Neural cell (in vitro differentiated cells): ENCODE data around the gene GOLGA6C. TPM values are rescaled to one million over a fixed set of nuclear protein-coding genes. Genes with fewer than 3 reads are reported as not detected.
"Not testable (repeated sequence)": the region's sequence is repeated elsewhere in the genome, so short reads cannot be mapped to it uniquely, and the experiment has no call there.

Source experiments
- H2AFZ ChIP-seq: fragments of 200-600, 300-800 bp; sonication (generic), shearing (Covaris generic); 2 replicates; pipeline ENCODE4 v1.6.0; 2014; ENCODE audit warnings: low read depth, mild to moderate bottlenecking, antibody characterized with exemption, low read length, moderate library complexity
- H3F3A ChIP-seq: fragments of 200-600 bp; shearing (Covaris generic); 2 replicates; pipeline ENCODE4 v1.6.1; 2016; ENCODE audit warnings: mild to moderate bottlenecking, moderate library complexity, mixed read lengths, antibody characterized with exemption, low read length; ENCODE audit not compliant: insufficient read depth, poor library complexity, severe bottlenecking
- H3K27ac ChIP-seq: fragments of 200-600, 300-800 bp; sonication (generic), shearing (Covaris generic); 2 replicates; pipeline ENCODE4 v1.5.1; 2014; ENCODE audit warnings: mild to moderate bottlenecking, low read length, moderate library complexity
- H3K27me3 ChIP-seq: fragments of 300-800, 200-600 bp; sonication (generic), shearing (Covaris generic); 2 replicates; pipeline ENCODE4 v1.6.0; 2014; ENCODE audit warnings: mild to moderate bottlenecking, low read depth, low read length, moderate library complexity; ENCODE audit not compliant: insufficient read depth
- H3K36me3 ChIP-seq: fragments of 300-800, 200-600 bp; sonication (generic), shearing (Covaris generic); 2 replicates; pipeline ENCODE4 v1.5.1; 2014; ENCODE audit warnings: mild to moderate bottlenecking, antibody characterized with exemption, low read length, moderate library complexity; ENCODE audit not compliant: insufficient read depth
- H3K4me2 ChIP-seq: fragments of 300-800, 200-600 bp; sonication (generic), shearing (Covaris generic); 2 replicates; pipeline ENCODE4 v1.6.0; 2014; ENCODE audit warnings: mild to moderate bottlenecking, low read length
- H3K4me3 ChIP-seq: fragments of 300-800, 200-600 bp; sonication (generic), shearing (Covaris generic); 2 replicates; pipeline ENCODE4 v1.5.1; 2014; ENCODE audit warnings: mild to moderate bottlenecking, low read length, moderate library complexity
- H3K79me2 ChIP-seq: fragments of 200-600 bp; shearing (Covaris generic); replicated peaks from 2 replicates; pipeline ENCODE4 v1.6.0; 2014; ENCODE audit warnings: mild to moderate bottlenecking, low read length, moderate library complexity; ENCODE audit not compliant: insufficient read depth
- H3K9ac ChIP-seq: fragments of 300-800, 200-600 bp; sonication (generic), shearing (Covaris generic); 2 replicates; pipeline ENCODE4 v1.6.1; 2016; ENCODE audit warnings: mild to moderate bottlenecking, low read length, mixed read lengths
- H3K9me2 ChIP-seq: fragments of 200-600 bp; shearing (Covaris generic); 2 replicates; pipeline ENCODE4 v1.6.1; 2016; ENCODE audit warnings: mild to moderate bottlenecking, low read length, mixed read lengths; ENCODE audit not compliant: insufficient read depth
- H3K9me3 ChIP-seq: fragments of 200-600, 300-800 bp; sonication (generic), shearing (Covaris generic); 2 replicates; pipeline ENCODE4 v1.6.1; 2016; ENCODE audit warnings: mild to moderate bottlenecking, mixed run types, low read length, moderate library complexity, mixed read lengths
- H4K20me1 ChIP-seq: fragments of 200-600 bp; shearing (Covaris generic); 2 replicates; pipeline ENCODE4 v1.6.1; 2016; ENCODE audit warnings: mild to moderate bottlenecking, mixed run types; ENCODE audit not compliant: insufficient read depth
- EP300 ChIP-seq: fragments of 450-650 bp; conservative IDR thresholded peaks from 2 replicates; pipeline ENCODE4 v1.6.1; 2014; ENCODE audit warnings: antibody characterized with exemption, mild to moderate bottlenecking, moderate library complexity; ENCODE audit not compliant: poor library complexity, severe bottlenecking
- EZH2 ChIP-seq: fragments of 200-600, 300-800 bp; shearing (Covaris generic), sonication (generic); IDR thresholded peaks from 2 replicates; pipeline ENCODE4 v1.6.1; 2014; ENCODE audit warnings: antibody characterized with exemption, low read length, borderline replicate concordance, mild to moderate bottlenecking; ENCODE audit not compliant: insufficient read depth, poor library complexity, severe bottlenecking
- MXI1 ChIP-seq: fragments of 450-650 bp; conservative IDR thresholded peaks from 2 replicates; pipeline ENCODE4 v1.6.1; 2014; ENCODE audit warnings: antibody characterized with exemption, mild to moderate bottlenecking; ENCODE audit not compliant: poor library complexity, severe bottlenecking
- POLR2AphosphoS5 ChIP-seq: IDR thresholded peaks from 2 replicates; pipeline ENCODE4 v1.6.1; 2012
- RAD21 ChIP-seq: fragments of 450-650 bp; conservative IDR thresholded peaks from 2 replicates; pipeline ENCODE4 v1.6.1; 2014; ENCODE audit warnings: antibody characterized with exemption, mild to moderate bottlenecking, moderate library complexity
- SMC3 ChIP-seq: fragments of 450-650 bp; conservative IDR thresholded peaks from 2 replicates; pipeline ENCODE4 v1.6.1; 2014; ENCODE audit warnings: antibody characterized with exemption, mild to moderate bottlenecking, moderate library complexity; ENCODE audit not compliant: poor library complexity
- TAF1 ChIP-seq: IDR thresholded peaks from 2 replicates; pipeline ENCODE4 v1.6.1; 2012; ENCODE audit warnings: low read depth
- polyA plus RNA-seq: library from polyadenylated mRNA; depleted of rRNA; stranded (reverse); fragments of >200 nt; gene quantifications from 2 replicates; pipeline ENCODE4 v1.2.3, GENCODE V29; 2014
- TF ChIP-seq, protein P1 (sequence below): IDR thresholded peaks from 2 replicates; pipeline ENCODE4 v1.6.1; 2012; ENCODE audit warnings: borderline replicate concordance
- TF ChIP-seq, protein P2 (sequence below): fragments of 450-650 bp; IDR thresholded peaks from 2 replicates; pipeline ENCODE4 v1.5.1; 2014; ENCODE audit warnings: antibody characterized with exemption, mild to moderate bottlenecking, moderate library complexity; ENCODE audit not compliant: poor library complexity, severe bottlenecking

Gene GOLGA6C
- polyA plus RNA-seq, 1 donor from 2014 or later = not detected

DNA sequence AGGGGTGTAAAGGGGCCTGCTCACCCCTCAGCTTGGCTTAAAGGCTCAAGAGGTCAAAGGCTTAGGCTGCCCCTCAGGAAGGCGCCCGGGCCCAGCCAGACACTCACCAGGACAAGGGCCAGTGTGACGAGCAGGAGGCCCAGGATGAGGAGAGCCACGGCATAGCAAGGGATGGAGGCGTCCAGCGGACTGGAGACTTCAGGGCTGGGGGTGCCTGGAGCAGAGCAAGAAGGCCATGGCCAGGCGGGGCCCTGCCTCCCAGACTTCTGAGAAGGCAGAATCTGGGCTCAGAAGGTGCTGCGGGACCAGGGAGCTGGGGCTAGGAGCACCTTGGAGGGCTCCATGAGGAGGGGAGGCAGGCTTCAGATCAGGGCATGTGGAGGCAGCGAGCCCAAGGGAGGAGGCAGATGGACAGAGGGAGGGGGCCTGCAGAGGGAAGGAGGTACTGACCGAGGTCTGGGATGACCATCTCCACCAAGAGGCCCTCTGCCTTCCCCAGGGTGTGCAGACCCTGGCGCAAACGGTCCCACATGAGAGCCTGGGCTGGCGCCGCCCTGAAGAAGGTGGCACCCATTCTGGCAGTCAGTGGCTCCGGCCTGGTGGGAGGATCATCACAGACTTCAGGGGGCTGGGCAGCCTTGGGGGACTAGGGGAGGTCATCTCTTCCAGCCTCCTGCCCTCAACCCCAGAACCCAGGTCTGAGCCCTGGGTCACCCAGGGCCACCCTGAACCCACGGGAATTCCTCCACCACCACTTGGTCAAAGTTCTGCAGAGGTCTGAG, 32.0 kb upstream of the GOLGA6C start:
- H3K27me3 ChIP-seq = no peaks in the 10 kb centered on the region
- H3K9me3 ChIP-seq = no peaks in the 10 kb centered on the region
- no peaks in the 10 kb centered on the region for H3K79me2 ChIP-seq
- no peak overlapping the region for H3K4me2 ChIP-seq
- no peaks in the 10 kb centered on the region for H3F3A ChIP-seq
- no peaks in the 10 kb centered on the region for H3K9me2 ChIP-seq
- H3K36me3 ChIP-seq = no peaks in the 10 kb centered on the region
- no peak overlapping the region for H3K9ac ChIP-seq
- no peak overlapping the region for H3K4me3 ChIP-seq
- no peak overlapping the region for H3K27ac ChIP-seq
- no peak overlapping the region for H2AFZ ChIP-seq
- H4K20me1 ChIP-seq = no peaks in the 10 kb centered on the region
- no peak for TF ChIP-seq MXI1
- no peak for TF ChIP-seq TAF1
- TF ChIP-seq, protein P1, sequence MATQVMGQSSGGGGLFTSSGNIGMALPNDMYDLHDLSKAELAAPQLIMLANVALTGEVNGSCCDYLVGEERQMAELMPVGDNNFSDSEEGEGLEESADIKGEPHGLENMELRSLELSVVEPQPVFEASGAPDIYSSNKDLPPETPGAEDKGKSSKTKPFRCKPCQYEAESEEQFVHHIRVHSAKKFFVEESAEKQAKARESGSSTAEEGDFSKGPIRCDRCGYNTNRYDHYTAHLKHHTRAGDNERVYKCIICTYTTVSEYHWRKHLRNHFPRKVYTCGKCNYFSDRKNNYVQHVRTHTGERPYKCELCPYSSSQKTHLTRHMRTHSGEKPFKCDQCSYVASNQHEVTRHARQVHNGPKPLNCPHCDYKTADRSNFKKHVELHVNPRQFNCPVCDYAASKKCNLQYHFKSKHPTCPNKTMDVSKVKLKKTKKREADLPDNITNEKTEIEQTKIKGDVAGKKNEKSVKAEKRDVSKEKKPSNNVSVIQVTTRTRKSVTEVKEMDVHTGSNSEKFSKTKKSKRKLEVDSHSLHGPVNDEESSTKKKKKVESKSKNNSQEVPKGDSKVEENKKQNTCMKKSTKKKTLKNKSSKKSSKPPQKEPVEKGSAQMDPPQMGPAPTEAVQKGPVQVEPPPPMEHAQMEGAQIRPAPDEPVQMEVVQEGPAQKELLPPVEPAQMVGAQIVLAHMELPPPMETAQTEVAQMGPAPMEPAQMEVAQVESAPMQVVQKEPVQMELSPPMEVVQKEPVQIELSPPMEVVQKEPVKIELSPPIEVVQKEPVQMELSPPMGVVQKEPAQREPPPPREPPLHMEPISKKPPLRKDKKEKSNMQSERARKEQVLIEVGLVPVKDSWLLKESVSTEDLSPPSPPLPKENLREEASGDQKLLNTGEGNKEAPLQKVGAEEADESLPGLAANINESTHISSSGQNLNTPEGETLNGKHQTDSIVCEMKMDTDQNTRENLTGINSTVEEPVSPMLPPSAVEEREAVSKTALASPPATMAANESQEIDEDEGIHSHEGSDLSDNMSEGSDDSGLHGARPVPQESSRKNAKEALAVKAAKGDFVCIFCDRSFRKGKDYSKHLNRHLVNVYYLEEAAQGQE = no peak
- TF ChIP-seq EP300 = no peak
- TF ChIP-seq EZH2 = no peak
- no peak for TF ChIP-seq POLR2AphosphoS5
- TF ChIP-seq, protein P2, sequence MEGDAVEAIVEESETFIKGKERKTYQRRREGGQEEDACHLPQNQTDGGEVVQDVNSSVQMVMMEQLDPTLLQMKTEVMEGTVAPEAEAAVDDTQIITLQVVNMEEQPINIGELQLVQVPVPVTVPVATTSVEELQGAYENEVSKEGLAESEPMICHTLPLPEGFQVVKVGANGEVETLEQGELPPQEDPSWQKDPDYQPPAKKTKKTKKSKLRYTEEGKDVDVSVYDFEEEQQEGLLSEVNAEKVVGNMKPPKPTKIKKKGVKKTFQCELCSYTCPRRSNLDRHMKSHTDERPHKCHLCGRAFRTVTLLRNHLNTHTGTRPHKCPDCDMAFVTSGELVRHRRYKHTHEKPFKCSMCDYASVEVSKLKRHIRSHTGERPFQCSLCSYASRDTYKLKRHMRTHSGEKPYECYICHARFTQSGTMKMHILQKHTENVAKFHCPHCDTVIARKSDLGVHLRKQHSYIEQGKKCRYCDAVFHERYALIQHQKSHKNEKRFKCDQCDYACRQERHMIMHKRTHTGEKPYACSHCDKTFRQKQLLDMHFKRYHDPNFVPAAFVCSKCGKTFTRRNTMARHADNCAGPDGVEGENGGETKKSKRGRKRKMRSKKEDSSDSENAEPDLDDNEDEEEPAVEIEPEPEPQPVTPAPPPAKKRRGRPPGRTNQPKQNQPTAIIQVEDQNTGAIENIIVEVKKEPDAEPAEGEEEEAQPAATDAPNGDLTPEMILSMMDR = no peak
- TF ChIP-seq RAD21 = no peak
- no peak for TF ChIP-seq SMC3

DNA sequence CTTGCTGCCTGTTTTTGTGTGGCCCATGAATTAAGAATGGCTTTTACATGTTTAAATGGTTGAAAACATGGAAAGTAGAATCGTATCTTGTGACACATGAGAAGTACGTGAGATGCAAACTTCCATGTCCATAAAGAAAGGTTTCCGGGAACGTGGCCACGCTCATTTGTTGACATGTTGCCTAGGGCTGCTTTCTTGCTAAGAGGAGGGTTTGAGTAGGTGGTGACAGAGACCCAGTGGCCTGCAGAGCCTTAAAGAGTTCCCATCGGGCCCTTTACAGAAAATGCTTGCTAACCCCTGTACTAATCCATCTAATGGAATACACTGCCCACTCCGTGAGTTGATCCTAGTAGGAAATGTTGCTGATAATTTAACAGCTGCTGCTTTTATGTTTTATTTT, 31.0 kb upstream of the GOLGA6C start:
- H3K27ac ChIP-seq, H3K36me3 ChIP-seq: not testable (repeated sequence)

More for the DNA sequence above, 31.0 kb upstream of the GOLGA6C start:
- H3K4me2 ChIP-seq, H3K4me3 ChIP-seq, H3F3A ChIP-seq, H3K9me2 ChIP-seq, H3K27me3 ChIP-seq, H4K20me1 ChIP-seq, H2AFZ ChIP-seq, H3K79me2 ChIP-seq, H3K9me3 ChIP-seq, H3K9ac ChIP-seq: not testable (repeated sequence)
